ENCODE measurements around the gene REN. TPM values are rescaled to one million over a fixed set of nuclear protein-coding genes. Genes with fewer than 3 reads are reported as not detected.

The REN gene
- polyA plus RNA-seq, 1 donor = not detected

DNA sequence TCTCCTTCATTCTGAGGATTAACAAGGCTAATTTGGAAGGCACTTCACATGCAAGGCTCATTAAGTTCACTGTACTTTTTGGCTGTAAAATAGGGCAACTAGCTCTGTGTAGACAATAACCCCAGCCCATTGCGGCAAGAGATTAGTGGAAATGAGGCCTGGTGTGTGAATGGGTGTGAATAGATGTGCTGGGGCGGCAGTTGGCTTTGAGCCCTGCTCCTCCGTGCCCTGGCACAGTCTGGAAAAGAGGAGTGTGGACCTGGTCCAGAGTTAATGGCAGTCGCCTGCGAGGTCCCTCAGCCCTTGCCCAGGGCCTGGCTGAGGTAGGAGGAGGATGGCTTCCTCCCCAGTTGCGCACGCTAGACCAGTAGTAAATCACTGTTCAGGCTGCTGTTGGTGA, 25.3 kb upstream of the REN start:
- DNase-seq (ENCODE audit: low read depth) = no peak

DNA sequence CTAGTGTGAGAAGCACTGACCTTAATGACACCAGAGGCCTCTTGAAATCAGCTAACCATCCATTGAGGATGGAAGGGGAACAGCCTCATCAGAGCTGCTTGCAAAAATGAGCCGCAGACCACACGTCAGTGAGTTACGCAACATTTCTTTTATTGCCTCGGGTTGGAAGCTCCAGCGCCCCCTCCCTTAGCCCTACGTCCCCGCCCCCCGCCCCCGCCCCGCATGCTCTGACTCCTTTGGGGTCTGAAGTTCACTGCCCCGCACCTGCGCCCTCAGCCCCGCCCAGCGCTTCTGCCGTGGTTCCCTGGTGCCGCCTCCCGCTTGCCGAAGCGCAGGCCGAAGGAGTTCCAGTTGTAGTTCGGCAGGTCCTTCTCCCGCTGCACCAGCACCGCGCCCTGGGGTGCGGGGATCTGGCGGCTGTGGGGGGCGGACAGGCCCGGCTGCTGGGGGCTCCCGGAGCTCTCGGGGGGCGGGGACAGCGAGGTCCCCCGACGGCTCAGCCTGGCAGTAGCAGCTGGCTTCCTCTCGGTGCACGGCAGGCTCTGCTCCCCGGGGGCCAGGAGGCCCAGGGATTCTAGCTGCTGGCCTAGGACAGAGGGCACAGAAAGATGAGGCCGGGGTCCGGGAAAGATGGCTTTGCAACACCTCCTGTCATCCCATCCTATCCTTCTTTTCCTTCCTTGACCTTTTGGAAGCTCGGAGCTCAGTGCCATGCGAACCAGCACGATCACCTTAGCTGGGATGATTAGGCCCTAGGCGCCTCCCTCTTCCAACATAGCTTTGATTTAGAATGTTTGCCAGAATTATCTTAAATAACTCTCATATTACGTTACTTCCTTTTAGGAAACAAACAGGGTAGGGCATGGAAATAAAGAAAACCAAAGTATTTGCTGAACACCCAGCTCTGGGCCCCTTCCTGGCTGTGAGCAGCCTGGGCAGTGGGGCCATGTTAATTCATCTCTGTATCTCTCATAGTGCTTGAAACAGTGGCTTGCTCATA, 24.4 kb upstream of the REN start:
- peak; percentile 17 for DNase-seq (ENCODE audit: low read depth)

DNA sequence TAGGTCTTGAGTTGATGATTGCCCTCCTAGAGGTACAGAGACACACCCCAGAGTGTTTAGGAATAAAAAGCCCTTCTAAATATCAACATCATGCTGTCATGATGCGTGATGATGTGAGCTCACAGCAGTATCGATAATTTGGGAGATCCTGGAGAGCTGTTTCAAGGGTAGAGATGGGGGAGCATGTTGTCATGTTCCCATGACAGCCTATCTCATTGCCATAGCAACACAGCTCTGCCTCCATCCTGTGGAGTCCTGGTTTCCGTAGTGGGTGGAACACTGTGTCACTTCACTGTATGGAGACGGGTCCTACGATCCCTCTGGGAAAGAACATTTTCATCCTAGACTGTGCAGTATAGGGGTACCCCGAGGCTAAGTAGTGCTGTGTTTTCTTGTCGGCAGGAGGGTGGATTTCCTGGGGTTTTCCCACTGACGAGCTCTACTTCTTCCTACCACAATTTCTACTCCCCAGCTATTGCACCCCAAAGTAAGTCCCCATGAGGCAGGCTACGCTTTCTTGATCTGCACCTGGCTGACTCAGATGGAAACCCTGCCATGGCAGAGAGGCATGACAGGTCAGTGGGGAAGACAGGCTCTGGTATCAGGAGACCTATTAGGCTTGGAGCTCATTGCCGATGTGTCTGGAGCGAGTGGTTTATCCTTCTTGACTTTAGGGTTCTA, 23.0 kb upstream of the REN start:
- DNase-seq (ENCODE audit: low read depth) = no peak

DNA sequence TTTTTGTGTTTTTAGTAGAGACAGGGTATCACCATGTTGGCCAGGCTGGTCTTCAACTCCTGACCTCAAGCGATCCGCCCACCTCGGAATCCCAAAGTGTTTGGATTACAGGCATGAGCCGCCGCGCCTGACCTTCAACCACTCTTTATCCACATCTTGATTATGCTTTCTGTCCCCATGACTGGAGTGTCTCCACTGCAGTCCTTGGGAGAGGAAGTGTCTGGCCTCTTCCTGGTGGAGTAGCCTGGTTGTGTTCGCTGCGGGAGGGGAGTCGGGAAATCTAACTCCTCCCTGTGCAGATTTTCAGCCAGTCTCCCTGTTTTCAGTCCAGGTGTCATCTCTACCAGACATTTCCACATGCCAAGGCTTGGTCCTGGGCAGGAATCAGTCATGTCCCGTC, 20.5 kb upstream of the REN start:
- DNase-seq (ENCODE audit: low read depth) = no peak

DNA sequence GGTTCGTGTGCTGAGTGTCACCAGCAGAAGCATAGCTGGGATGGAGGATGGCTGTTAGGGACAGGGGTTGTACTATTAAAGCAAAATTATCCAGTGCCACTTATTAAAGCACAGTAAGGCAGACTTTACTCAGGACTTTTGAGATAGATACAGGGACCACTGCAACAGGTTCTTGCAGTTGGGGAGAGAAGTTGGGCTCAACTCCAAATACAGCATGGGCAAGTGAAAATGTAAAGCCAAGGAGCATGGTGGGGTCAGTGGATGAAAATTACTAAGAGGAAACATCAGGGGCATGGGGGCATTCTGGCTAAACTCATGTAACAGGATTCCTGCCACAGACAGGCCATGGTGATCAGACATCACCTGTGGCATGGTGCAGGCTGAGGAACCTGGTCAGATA, 15.0 kb upstream of the REN start:
- no peak for DNase-seq (ENCODE audit: low read depth)

DNA sequence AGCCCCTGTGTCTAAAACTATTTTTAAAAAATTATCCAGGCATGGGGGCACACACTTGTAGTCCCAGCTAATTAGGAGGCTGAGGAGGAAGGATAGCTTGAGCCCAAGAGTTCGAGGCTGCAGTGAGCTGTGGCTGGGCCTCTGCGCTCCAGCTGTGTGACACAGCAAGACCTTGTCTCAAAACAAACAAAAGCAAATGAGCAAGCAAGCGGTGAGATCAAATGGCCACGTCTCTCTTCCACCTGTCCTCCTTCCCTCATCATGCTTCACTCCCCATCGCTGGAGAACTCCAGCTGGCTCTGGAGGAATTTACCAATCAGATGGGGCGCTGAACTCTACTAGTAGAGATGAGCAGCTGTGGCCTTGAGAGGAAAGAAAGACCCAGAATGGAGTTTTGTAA, 14.0 kb upstream of the REN start:
- no peak for DNase-seq (ENCODE audit: low read depth)

DNA sequence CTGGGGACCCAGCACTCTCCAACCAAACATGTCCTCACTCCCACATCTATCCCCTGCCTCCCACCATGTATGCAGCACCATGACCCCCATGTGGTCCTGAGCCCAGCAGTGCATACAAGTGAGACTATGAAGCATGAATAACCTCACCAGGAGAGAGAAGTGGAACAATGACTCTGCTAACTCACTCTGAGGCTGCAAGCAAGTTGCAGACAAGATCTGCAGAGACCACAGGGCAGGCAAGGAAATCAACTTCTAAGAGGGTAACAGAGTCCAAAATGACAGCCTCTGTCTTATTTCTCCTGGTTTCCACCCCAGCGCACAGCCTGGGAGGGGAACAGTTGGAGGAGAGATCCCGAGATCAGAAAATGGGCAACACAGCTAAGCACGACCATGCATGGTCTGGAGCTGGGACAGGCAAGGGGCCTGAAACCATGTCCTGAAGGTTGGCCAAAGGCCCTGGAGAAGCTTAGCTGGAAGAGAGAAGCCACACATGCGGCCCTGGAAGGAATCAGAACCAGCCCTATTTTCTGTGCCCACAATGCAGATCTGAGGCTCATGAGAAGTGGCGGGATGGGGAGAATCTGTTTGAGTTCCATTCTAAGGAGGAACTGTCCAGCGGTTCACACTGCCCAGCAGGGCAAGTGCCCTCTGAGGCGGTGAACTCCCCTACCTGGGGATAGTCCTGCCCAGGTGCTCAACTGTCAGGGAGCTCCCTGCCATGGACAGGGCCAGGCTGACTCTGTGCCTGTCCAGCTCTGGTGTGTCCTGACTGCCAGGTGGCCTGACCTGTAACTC, 12.5 kb upstream of the REN start:
- no peak for DNase-seq (ENCODE audit: low read depth)

DNA sequence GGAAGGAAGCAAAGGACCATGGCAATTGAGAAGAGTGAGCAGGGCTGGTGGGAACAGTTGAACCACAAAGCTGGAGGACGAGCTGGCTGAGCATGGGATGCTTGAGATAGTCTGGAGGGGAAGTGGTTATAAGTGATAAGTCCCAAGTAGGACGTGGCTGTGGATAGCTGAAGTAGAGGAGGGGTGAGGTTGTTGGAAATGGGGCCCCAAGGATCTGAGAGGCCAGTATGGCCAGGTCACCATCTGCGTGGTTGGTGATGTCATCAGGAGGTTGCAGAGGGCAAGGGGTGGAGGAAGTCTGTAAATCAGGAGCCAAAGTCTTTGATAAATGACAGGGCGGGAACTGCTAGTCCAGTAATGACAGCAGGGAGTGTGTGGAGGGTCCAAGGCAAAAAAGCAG, 11.0 kb upstream of the REN start:
- DNase-seq (ENCODE audit: low read depth) = no peak

DNA sequence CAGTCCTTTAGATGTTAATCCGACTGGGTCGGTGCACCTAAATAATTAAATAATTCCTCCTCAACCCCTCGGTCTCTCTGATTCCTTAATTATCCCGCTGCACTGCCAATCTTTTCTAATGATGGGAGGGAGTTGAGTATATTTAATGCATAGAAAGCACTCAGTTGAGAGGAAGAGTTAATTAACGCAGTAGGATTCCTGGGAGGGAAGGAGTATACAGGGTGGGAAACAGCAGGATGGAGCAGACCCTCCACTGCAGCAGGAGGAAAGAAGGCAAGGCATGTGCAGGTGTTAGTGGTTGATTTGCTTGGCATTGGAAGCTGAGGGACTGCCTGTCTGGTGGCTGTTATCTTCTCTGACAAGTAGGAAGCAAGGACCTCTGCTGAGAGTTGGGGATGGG, 9.9 kb upstream of the REN start:
- DNase-seq (ENCODE audit: low read depth) = no peak

DNA sequence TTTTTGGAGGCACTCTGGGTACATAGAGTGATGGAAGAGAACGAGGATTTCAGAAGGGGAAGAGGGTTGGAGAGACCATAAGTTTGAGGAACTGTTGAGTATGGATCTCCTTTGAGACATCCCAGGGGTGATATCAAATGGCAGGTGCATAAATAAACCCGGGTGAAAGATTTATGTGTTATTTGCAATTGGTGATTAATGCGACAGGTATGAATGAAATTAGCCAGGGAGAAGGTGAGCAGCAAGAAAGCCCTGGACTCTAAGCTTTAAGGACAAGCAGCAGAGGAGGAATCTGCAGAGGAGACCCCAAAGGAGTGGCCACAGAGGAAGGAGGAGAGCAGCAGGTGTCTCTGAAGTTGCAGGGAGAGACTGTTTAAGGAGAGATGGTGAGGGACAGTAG, 8.8 kb upstream of the REN start:
- DNase-seq (ENCODE audit: low read depth) = no peak

DNA sequence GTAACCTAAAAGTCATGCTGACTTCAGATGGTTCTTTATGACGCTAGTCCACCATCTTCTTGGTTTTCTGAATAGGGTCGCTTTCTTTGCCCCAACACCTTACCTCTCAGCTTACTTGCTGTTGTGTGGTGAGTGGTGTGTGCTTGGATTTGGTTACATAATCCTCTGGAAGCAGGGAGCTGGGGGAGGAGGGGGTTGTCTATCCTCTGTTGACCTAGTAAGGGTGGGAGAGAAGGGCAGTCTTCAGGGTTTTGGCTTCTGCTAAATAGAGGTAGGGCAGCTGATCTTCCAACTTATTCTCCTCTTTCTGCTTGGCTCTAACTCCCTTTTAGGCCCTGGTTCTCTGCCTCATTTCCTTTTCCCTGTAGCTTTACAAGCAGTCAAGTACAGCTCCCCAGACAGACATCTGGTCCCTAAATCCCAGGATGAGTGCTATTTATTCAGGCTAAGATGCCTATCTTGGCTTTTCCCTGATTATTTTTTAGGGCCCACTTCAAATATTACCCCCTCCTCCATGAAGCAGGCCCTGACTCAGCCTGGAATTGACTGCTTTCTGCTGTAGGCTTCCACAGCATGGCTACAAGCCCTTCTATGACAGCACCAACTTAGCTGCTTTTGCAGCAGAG, 6.4 kb upstream of the REN start:
- no peak for DNase-seq (ENCODE audit: low read depth)

DNA sequence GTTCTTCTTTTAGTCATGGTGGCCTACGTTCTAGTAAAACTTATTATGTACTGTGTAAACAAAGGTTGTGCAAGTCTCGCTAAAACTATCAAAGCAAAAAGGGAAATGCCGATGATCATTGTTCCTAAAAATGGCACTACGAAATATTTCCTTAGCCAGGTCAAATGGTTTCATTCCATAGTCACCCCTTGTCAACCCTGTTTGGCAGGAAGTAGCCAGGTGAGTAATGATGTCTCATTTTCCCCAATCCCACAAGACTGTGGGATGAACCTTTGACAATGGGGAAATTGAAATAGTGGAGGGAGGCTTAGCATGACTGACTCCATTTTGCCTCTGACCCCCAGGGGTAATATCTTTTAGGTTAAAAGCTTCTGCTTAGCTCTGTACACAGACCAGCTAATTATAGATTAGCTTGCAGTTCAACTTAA, 5.6 kb upstream of the REN start:
- no peak for DNase-seq (ENCODE audit: low read depth)

DNA sequence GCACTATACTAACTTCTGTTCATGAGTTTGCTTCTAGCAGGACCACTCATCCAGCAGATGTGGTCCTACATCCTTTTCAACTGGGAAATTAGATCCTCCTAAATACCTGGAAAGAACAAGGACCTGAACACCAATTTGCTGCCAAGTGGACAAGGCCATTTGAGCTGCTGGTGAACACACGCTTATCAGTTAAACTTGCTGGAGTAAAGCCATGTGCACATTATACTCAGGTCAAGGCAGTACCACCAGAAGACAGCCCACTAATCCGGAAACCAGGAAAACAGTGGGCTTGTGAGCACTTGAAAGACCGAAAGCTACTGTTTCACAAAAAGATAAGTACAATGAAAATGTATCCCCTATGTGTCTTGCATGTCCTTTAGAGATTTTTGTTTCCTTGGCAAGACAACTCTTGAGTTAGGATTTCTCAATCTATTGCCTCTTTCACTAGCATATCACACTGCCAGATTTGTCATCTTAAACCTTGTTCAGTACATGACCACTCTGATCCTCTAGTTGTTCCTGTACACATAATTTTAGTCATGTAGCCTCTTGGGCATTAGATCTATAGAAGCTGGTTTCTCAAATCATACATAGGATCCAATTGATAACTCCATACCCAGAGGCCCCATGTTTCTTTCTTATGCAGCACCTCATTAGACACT, 4.5 kb upstream of the REN start:
- DNase-seq (ENCODE audit: low read depth) = no peak

DNA sequence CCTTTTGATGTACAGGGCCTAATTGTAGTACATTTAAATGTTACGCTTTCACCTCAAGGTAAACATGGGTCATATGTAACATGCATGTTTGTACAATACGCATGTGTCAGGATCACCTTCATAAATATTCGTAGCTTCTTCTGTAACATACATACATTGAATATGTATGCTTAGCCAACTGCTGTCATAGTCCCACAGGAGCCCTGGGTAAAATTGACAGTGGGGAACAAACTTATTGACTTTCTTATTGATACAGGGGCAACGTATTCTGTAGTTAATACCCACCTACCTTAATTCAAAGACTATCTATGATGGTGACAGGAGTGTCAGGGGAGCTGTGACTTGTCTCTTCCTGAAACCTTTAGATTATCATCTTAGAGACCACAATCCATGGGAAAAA, 3.7 kb upstream of the REN start:
- DNase-seq (ENCODE audit: low read depth) = no peak

DNA sequence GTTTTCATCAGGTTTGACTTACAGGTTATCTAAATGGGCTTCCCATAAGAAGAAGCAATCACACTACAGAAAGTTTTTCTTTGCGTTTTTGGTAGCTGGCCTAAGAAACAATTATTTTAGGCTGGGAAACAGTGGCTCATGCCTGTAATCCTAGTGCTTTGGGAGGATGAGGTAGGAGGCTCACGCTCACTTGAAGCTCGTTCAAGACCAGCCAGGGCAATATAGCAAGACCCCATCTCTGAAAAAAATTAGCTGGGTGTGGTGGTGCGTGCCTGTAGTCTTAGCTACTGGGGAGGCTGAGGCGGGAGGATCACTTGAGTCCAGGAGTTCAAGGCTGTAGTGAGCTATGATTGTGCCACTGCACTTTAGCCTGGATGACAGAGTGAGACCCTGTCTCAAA, 1.6 kb upstream of the REN start:
- DNase-seq (ENCODE audit: low read depth) = no peak

DNA sequence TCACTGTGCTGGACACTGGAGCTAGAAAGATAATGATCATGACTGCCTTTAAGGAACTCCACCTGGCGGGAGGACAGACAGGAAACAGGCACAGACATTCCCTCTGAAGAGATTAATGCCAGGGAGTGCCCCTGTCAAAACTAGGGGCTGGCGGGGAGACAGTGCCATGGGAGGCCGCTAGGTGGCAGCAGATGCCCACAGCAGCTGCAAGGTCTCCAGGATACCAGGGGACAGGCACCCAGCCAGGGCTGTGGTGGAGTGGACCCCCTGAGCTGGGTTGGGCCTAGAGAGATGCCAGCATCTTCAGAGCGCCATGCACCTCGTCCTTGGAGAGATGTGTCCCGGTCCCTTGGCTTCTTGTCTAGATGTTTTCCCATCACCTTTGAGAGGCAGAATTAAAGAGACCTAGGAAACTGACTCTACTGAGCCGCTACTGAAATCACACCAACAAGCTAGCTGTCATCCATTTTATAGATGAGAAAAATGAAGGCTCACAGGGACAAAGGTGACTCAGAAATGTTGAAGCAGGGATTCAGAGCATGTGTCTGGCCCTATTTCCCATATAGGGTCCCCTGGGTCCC, 3.6 kb downstream of the REN start:
- DNase-seq (ENCODE audit: low read depth) = peak; percentile 19

DNA sequence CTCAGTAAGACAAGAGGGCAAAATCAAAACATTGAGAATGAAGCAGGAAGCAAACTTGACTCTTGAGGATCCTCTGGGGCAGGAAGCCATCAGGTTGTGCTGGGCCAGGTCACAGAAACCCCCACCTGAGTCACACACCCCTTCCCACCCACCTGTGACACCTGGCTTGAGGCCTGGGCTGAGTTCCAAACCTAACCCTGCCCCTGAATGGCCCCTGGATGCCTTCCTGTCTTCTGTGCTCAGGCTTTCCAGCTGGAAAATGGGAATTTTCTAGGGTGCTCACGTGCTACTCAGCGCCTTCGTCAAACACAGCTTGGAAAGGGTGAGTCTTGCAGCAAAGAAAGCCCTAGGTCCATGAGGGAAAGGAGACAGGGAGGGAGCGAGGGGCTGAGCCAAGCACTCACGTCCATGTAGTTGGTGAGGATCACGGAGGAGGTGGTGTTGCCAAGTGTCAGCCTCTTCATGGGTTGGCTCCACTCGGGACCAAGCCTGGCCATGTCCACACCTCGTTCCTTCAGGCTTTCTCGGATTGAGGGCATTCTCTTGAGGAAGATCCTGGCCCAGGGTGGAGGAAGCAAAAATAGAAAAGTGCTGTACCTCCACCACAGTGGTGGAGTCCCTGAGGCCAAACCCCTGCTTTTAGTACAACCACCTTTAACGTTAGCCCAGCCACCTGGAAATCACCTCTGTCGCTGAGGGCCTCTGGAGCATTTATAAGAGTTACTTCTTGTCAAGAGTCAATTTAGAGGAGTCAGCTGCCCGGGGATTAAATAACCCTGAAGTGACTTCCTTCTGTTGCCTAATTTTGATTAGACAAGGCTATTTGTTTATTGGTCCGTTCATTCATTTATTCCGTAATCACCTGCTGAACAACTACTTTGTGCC, 4.3 kb downstream of the REN start:
- DNase-seq (ENCODE audit: low read depth) = no peak

DNA sequence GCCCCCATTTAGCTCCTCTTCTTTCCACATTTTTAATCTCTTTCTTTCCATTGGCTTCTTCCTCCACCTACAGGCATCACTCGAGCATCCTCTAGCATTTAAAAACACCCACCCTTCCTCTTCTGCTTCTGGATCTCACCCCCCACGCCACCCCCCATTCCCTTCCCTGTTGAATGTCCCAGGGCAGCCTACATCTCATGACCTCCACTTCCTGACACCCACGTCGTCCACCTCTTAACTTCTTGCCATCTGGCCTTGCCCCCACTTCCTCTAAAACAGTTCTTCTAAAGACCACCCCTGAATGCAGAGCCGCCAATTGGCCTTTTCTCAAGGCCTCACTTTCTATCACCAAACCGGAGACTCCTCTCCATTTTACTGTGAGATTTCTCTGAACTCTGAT, 8.2 kb downstream of the REN start:
- DNase-seq (ENCODE audit: low read depth) = no peak

DNA sequence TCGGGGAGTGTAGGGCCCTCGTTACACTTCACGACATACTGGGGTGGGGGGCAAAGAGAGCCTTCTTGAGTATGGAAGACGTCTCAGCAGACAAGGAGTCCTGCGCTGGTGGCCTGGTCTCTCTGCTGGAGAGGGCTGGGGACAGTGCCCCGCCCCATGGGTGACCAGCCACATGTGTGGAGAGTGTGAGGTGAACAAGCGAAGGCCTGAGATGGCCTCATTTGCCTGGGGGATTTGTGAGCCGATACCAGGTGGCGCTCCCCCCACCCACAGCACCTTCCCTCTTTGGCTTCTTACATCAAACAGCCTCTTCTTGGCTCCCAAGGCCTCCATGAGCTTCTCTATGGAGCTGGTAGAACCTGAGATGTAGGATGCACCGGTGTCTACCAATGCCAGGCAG, 10.3 kb downstream of the REN start:
- DNase-seq (ENCODE audit: low read depth) = no peak

All from forelimb muscle (tissue), 1 donor.